ENCODE measurements around the gene NTSR1. TPM values are rescaled to one million over a fixed set of nuclear protein-coding genes. Genes with fewer than 3 reads are reported as not detected.

Gene NTSR1
- total and polyA plus RNA-seq, 9 donors = 0.05 to 0.23 (median 0.08) TPM; not detected in 5

GRCh38 chr20:62685781-62686555 lies 22.7 kb upstream of the NTSR1 start:
- intact Hi-C loops (cut with DNase I) = no loop called here
- Histone ChIP-seq H3K4me3 (no peak overlapping the region), H3K4me1 (ENCODE audit: insufficient read depth) (no peaks in the 10 kb centered on the region), H3K27ac (no peak overlapping the region), H3K9me3 (no peaks in the 10 kb centered on the region), H3K27me3 (no peaks in the 10 kb centered on the region), H3K36me3 (no peaks in the 10 kb centered on the region)
- TF ChIP-seq POLR2A (IDR thresholded peaks at IDR 0.05) (no peak), EP300 (IDR thresholded peaks at IDR 0.05) (no peak), CTCF (IDR thresholded peaks at IDR 0.05) (no peak)
- 24 to 36% (median 32%) methylated on average over 23 to 27 of the region's 27 CpGs for WGBS, 3 donors
- no peak for DNase-seq

GRCh38 chr20:62686869-62687830 lies 21.5 kb upstream of the NTSR1 start:
- Histone ChIP-seq H3K36me3 (no peaks in the 10 kb centered on the region), H3K27me3 (no peaks in the 10 kb centered on the region), H3K9me3 (no peaks in the 10 kb centered on the region), H3K27ac (no peak overlapping the region), H3K4me3 (no peak overlapping the region), H3K4me1 (ENCODE audit: insufficient read depth) (no peaks in the 10 kb centered on the region)
- intact Hi-C loops (cut with DNase I) = no loop called here
- DNase-seq = no peak
- TF ChIP-seq EP300 (IDR thresholded peaks at IDR 0.05) (no peak), POLR2A (IDR thresholded peaks at IDR 0.05) (no peak), CTCF (IDR thresholded peaks at IDR 0.05) (no peak)
- 79 to 87% (median 83%) methylated on average over 32 to 37 of the region's 37 CpGs for WGBS, 3 donors

GRCh38 chr20:62688083-62688482 lies 20.6 kb upstream of the NTSR1 start:
- H3K36me3 ChIP-seq = no peaks in the 10 kb centered on the region
- TF ChIP-seq CTCF (IDR thresholded peaks at IDR 0.05) (no peak), POLR2A (IDR thresholded peaks at IDR 0.05) (no peak), EP300 (IDR thresholded peaks at IDR 0.05) (no peak)
- H3K4me1 ChIP-seq (ENCODE audit: insufficient read depth) = no peaks in the 10 kb centered on the region
- WGBS, 3 donors = 81 to 90% (median 88%) methylated on average over 11 of the region's 11 CpGs
- H3K27me3 ChIP-seq = no peaks in the 10 kb centered on the region
- H3K9me3 ChIP-seq = no peaks in the 10 kb centered on the region
- no peak overlapping the region for H3K27ac ChIP-seq
- DNase-seq = no peak
- intact Hi-C loops (cut with DNase I) = no loop called here
- no peak overlapping the region for H3K4me3 ChIP-seq

GRCh38 chr20:62688855-62689460 lies 19.7 kb upstream of the NTSR1 start:
- Histone ChIP-seq H3K4me3 (no peak overlapping the region), H3K27me3 (no peaks in the 10 kb centered on the region), H3K27ac (no peak overlapping the region), H3K36me3 (no peaks in the 10 kb centered on the region), H3K4me1 (ENCODE audit: insufficient read depth) (no peaks in the 10 kb centered on the region), H3K9me3 (no peaks in the 10 kb centered on the region)
- 79 to 84% (median 80%) methylated on average over 29 of the region's 29 CpGs for WGBS, 3 donors
- intact Hi-C loops (cut with DNase I) = no loop called here
- DNase-seq = no peak
- no peak for TF ChIP-seq CTCF (IDR thresholded peaks at IDR 0.05)
- no peak for TF ChIP-seq EP300 (IDR thresholded peaks at IDR 0.05)
- no peak for TF ChIP-seq POLR2A (IDR thresholded peaks at IDR 0.05)

Data from ovary (tissue), 9 donors.